ENCODE data around the gene SPG7.

GRCh38 chr16:89517128-89517527 lies 8.9 kb downstream of the SPG7 start:
- TF ChIP-seq YY1 (IDR thresholded peaks at IDR 0.05; ENCODE audit: low read depth) (no peak), CREB1 (IDR thresholded peaks at IDR 0.05; ENCODE audit: low read depth) (no peak), REST (IDR thresholded peaks at IDR 0.05; ENCODE audit: low read depth) (no peak), TAF1 (IDR thresholded peaks at IDR 0.05; ENCODE audit: low read depth) (no peak), CEBPB (IDR thresholded peaks at IDR 0.05) (no peak), EP300 (IDR thresholded peaks at IDR 0.05; ENCODE audit: borderline replicate concordance) (no peak)

Measured in Ishikawa (cell line).